ENCODE measurements around the gene GRB14. TPM values are rescaled to one million over a fixed set of nuclear protein-coding genes. Genes with fewer than 3 reads are reported as not detected.

GRB14 gene
- total RNA-seq, 4 donors from 2014 or later = 3.3 to 4.4 TPM; not detected in 2

GRCh38 chr2:164568317-164568716 is 53.0 kb downstream of the GRB14 start:
- no peaks in the 10 kb centered on the region for H3K36me3 ChIP-seq
- no peaks in the 10 kb centered on the region for H3K9me3 ChIP-seq
- no peaks in the 10 kb centered on the region for H3K27me3 ChIP-seq
- DNase-seq = no peak
- intact Hi-C loops (cut with DNase I; ENCODE audit: low total_unique reads) = no loop called here
- TF ChIP-seq CTCF (IDR thresholded peaks at IDR 0.05) (no peak), POLR2A (IDR thresholded peaks at IDR 0.05) (no peak)
- H3K4me3 ChIP-seq = no peak overlapping the region
- no peaks in the 10 kb centered on the region for H3K4me1 ChIP-seq
- no peak overlapping the region for H3K27ac ChIP-seq

DNA sequence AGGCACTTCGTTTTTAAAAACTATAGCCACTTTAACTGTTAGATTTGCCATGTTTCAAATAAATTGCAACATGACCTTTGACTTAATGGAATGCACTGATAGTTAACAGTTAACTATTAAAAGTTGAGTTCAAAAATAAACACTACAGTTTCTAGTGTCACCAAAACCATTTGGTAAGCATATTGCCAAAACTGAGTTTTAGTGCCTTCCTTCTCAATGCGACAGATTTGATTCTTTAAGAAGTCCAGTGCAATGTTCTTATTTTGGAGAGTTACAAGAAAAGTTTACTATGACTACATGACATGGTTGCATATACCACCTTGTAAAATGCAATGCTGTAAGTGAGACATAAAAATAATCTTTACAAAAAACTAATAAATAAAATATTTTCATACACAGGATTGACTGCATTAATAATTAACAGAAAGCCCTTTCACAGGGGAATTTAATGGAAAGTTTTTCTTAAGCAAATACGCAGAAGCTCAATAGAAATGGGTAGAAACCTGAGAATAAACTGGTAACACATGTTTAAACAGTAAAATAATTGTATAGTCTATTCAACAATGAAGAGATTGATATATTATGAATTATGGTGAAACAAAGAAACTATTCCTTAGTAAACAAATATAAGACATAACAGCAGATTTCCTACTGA is 53.8 kb downstream of the GRB14 start:
- intact Hi-C loops (cut with DNase I; ENCODE audit: low total_unique reads) = no loop called here
- DNase-seq = no peak
- no peaks in the 10 kb centered on the region for H3K4me1 ChIP-seq
- H3K9me3 ChIP-seq = no peaks in the 10 kb centered on the region
- no peak overlapping the region for H3K27ac ChIP-seq
- no peaks in the 10 kb centered on the region for H3K36me3 ChIP-seq
- TF ChIP-seq POLR2A (IDR thresholded peaks at IDR 0.05) (no peak), CTCF (IDR thresholded peaks at IDR 0.05) (no peak)
- no peaks in the 10 kb centered on the region for H3K27me3 ChIP-seq
- no peak overlapping the region for H3K4me3 ChIP-seq

DNA sequence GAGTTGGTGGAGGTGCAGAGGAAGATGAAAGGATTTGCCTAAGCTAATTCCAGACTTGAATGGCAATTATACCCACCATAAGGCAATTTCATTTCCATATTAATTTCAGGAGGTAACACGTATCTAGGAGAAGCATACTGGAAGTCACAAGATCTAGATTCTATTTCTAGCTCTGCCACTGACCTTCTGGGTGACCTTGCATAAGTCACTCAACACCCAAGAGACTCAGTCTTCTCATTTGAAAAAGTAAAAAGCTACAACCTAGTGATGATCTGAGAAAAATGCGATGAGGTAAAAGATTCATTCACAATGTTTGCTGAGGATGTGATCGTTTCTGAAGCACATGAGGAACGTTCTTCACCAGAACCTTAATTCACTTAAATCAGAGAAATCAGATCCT is 55.9 kb downstream of the GRB14 start:
- no peak for TF ChIP-seq POLR2A (IDR thresholded peaks at IDR 0.05)
- TF ChIP-seq CTCF (IDR thresholded peaks at IDR 0.05) = no peak
- H3K4me1 ChIP-seq = no peaks in the 10 kb centered on the region
- no peak for DNase-seq
- H3K9me3 ChIP-seq = no peaks in the 10 kb centered on the region
- H3K4me3 ChIP-seq = no peak overlapping the region
- no peaks in the 10 kb centered on the region for H3K27me3 ChIP-seq
- H3K27ac ChIP-seq = no peak overlapping the region
- intact Hi-C loops (cut with DNase I; ENCODE audit: low total_unique reads) = no loop called here
- H3K36me3 ChIP-seq = no peaks in the 10 kb centered on the region

DNA sequence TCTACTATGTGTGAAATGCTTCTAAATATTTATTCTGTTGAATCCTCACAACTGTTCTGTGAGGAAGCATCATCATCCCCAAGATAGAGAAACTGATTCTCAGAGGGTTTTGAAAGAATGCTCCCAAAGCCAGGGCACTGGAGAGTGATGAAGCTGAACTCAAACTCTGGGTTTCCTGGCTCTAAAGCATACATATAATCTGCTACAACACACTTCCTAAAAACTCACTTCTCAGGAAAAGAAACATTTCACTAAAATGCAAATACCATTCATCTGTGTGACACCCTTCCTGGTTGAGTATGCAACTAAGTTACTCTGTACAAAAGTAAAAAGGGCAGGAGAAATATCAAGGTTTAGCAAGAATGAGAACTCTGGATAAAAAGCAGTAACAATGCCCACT is 58.6 kb downstream of the GRB14 start:
- no peak overlapping the region for H3K27ac ChIP-seq

DNA sequence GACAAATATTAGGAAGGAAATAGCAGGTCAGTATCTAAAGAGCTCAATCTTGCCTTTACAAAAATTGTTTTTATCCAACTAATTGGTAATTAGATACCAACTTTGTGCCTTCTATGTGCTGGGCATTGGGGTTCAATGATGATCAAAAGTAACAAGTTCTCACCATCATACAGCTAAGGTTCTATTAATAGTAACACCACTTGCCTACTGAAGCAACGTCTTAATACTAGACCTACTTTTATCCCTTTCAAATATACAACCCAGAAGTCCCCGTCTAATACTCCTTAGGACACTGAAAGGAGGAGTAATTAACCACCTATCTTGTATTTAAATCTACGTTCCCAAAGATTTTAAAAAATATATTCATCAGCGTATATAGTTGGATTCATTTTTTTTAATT is 59.3 kb downstream of the GRB14 start:
- H3K9me3 ChIP-seq = no peaks in the 10 kb centered on the region
- H3K27me3 ChIP-seq = no peaks in the 10 kb centered on the region
- no peak for DNase-seq
- intact Hi-C loops (cut with DNase I; ENCODE audit: low total_unique reads) = no loop called here
- no peak overlapping the region for H3K4me3 ChIP-seq
- H3K27ac ChIP-seq = no peak overlapping the region
- TF ChIP-seq CTCF (IDR thresholded peaks at IDR 0.05) (no peak), POLR2A (IDR thresholded peaks at IDR 0.05) (no peak)
- H3K36me3 ChIP-seq = no peaks in the 10 kb centered on the region
- no peaks in the 10 kb centered on the region for H3K4me1 ChIP-seq

More for the DNA sequence above, 58.6 kb downstream of the GRB14 start:
- Histone ChIP-seq H3K4me1 (no peaks in the 10 kb centered on the region), H3K36me3 (no peaks in the 10 kb centered on the region), H3K9me3 (no peaks in the 10 kb centered on the region), H3K27me3 (no peaks in the 10 kb centered on the region), H3K4me3 (no peak overlapping the region)
- no peak for DNase-seq
- intact Hi-C loops (cut with DNase I; ENCODE audit: low total_unique reads) = no loop called here
- TF ChIP-seq POLR2A (IDR thresholded peaks at IDR 0.05) (no peak), CTCF (IDR thresholded peaks at IDR 0.05) (no peak)

Data from uterus (tissue), 4 donors.